Dermis microvascular lymphatic vessel endothelial cell (primary cell): ENCODE data around the gene C3orf62. TPM values are rescaled to one million over a fixed set of nuclear protein-coding genes. Genes with fewer than 3 reads are reported as not detected.

ENCODE experiments used
- total RNA-seq: library from RNA; depleted of rRNA; stranded (reverse); fragments of >200 nt; gene quantifications from 2 replicates; pipeline ENCODE4 v1.2.1, GENCODE V29; 2014

The C3orf62 gene
- total RNA-seq, 1 donor from 2014 or later = 1.3 TPM

Other genes with a start within 250 kb of the C3orf62 start
- 249 and 328 TPM in 2 replicates for gene IMPDH2, start 247.8 kb downstream of the C3orf62 start, total RNA-seq
- 52.0 and 54.0 TPM in 2 replicates for gene QRICH1, start 183.2 kb downstream of the C3orf62 start, total RNA-seq
- gene QARS1, start 172.5 kb downstream of the C3orf62 start, total RNA-seq = 339 and 536 TPM in 2 replicates
- 30.4 and 41.0 TPM in 2 replicates for gene USP19, start 156.4 kb downstream of the C3orf62 start, total RNA-seq
- 657 and 1,145 TPM in 2 replicates for gene LAMB2, start 144.2 kb downstream of the C3orf62 start, total RNA-seq
- gene CCDC71, start 110.9 kb downstream of the C3orf62 start, total RNA-seq = 11.8 and 19.5 TPM in 2 replicates
- 47.4 and 78.3 TPM in 2 replicates for gene KLHDC8B, start 105.6 kb downstream of the C3orf62 start, total RNA-seq
- 20.4 and 26.9 TPM in 2 replicates for gene USP4, start 62.8 kb upstream of the C3orf62 start, total RNA-seq
- 512 and 672 TPM in 2 replicates for gene GPX1, start 81.1 kb upstream of the C3orf62 start, total RNA-seq
- gene RHOA, start 134.7 kb upstream of the C3orf62 start, total RNA-seq = 572 and 586 TPM in 2 replicates
- gene TCTA, start 135.2 kb upstream of the C3orf62 start, total RNA-seq = 13.1 and 22.6 TPM in 2 replicates
- gene AMT, start 145.2 kb upstream of the C3orf62 start, total RNA-seq = 0.26 and 0.51 TPM in 2 replicates
- gene NICN1, start 152.1 kb upstream of the C3orf62 start, total RNA-seq = 3.7 and 9.9 TPM in 2 replicates
- gene DAG1, start 193.0 kb upstream of the C3orf62 start, total RNA-seq = 26.1 and 32.4 TPM in 2 replicates